ENCODE measurements around the gene ASPSCR1. TPM values are rescaled to one million over a fixed set of nuclear protein-coding genes. Genes with fewer than 3 reads are reported as not detected.

The ASPSCR1 gene
- total RNA-seq, 1 experiment from 2014 or later, result 51.0 TPM

- peak overlapping the region; percentile 30; the same call in 1 of the 2 replicates for H3K27ac ChIP-seq (ENCODE audit: low read depth, low read length)
- H3K9me3 ChIP-seq (ENCODE audit: control insufficient read depth in 1 of 2, insufficient read depth in 1 of 2, low read depth in 1 of 2, low read length in 2 of 2), result no peaks in the 10 kb centered on the region
- peaks cover 25 to 85% of the 10 kb centered on the region in 2 experiments for H3K36me3 ChIP-seq (ENCODE audit: control insufficient read depth in 1 of 2, insufficient read depth in 2 of 2, low read length in 2 of 2)
- H3K4me3 ChIP-seq (replicated peaks in 1 of 2; ENCODE audit: low read depth in 1 of 2, low read length in 2 of 2), result no peak overlapping the region
- TF ChIP-seq POLR2AphosphoS5 (IDR thresholded peaks at IDR 0.05; ENCODE audit: low read depth, low read length) (0 out of 2 replicates have a peak, but pooled peaks have one; percentile 7), SIN3A (IDR thresholded peaks at IDR 0.05; ENCODE audit: low read depth) (0 out of 2 replicates have a peak, but pooled peaks have one; percentile 5)
- TF ChIP-seq, protein P1, sequence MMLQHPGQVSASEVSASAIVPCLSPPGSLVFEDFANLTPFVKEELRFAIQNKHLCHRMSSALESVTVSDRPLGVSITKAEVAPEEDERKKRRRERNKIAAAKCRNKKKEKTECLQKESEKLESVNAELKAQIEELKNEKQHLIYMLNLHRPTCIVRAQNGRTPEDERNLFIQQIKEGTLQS (IDR thresholded peaks at IDR 0.05), result no peak
- H3K79me2 ChIP-seq (ENCODE audit: insufficient read depth, low read length), result peaks cover 26% of the 10 kb centered on the region
- DNase-seq (ENCODE audit: low read depth, low spot score) (no peak), ATAC-seq (no peak)
- no peaks in the 10 kb centered on the region for H3K27me3 ChIP-seq (ENCODE audit: insufficient read depth, low read length)
- BruUV-seq (replicated peaks), result no TSS peak
- H4K20me1 ChIP-seq (ENCODE audit: insufficient read depth), result no peaks in the 10 kb centered on the region; the same call in 1 of the 2 replicates
- H3K4me1 ChIP-seq (ENCODE audit: control insufficient read depth in 1 of 2, insufficient read depth in 2 of 2, low read length in 2 of 2), result peaks cover 3 to 15% of the 10 kb centered on the region in 2 experiments; a peak in 3 of 4 replicates
- no peak overlapping the region for H3K4me2 ChIP-seq (ENCODE audit: low read length)
- intact Hi-C loops (cut with micrococcal nuclease), result no loop called here
- CTCF ChIA-PET, result no interaction called here
- H3K9me2 ChIP-seq (ENCODE audit: insufficient read depth), result no peaks in the 10 kb centered on the region
- H3K9ac ChIP-seq (ENCODE audit: low read length), result no peak overlapping the region
- POLR2A ChIA-PET, result no interaction called here
- RAD21 ChIA-PET (ENCODE audit: low non-redundant PET in 1 of 2, low total read pairs in 2 of 2, uncharacterized antibody in 2 of 2, unreplicated experiment in 2 of 2), result no interaction called here
- no peak overlapping the region for H2AFZ ChIP-seq (ENCODE audit: low read depth, low read length, poor library complexity, severe bottlenecking)
Measured at GRCh38 chr17:82058855-82059249, 81.4 kb downstream of the ASPSCR1 start.

DNA sequence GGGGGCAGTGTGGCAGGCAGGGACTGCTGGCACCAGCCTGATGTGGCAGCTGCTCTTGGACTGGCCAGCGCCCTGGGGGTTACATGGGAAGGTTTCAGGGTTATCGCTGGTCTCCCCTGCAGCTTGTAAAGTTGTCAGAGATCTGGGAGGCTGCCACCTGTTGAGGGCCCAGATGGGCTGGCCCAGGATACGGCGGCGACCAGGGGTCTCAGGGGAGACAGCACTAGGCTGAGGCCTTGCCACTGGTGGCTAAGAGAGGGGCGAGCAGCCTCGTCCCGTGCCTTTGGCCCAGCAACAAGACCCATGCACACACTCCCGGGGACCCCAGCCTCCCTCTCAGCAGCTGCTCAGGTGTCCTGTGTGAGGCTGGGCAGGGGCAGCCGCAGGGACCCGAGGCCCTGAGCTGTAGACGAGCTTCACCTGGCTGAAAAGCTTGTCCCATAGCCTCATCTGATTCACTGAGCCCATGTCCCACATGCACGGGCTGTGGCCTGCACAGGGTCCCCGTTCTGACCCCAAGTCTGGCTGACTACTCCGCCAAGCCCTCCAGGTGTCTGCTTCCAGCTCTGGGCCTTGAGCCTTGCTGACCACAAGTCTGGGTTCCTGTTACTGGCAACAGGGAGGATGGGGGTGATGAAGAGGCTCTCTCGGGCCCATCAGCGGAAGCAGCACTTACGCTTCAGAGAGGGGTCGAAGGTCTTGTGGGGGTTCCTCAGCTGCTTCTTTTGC, 82.0 kb downstream of the ASPSCR1 start:
- H3K4me1 ChIP-seq (ENCODE audit: control insufficient read depth in 1 of 2, insufficient read depth in 2 of 2, low read length in 2 of 2), result peaks cover 8 to 20% of the 10 kb centered on the region in 2 experiments; a peak in 3 of 4 replicates
- H2AFZ ChIP-seq (ENCODE audit: low read depth, low read length, poor library complexity, severe bottlenecking), result no peak overlapping the region
- ATAC-seq (no peak; the same call in 1 of the 2 replicates), DNase-seq (ENCODE audit: low read depth, low spot score) (no peak)
- BruUV-seq (replicated peaks), result no TSS peak
- ChIA-PET RAD21 (ENCODE audit: low non-redundant PET in 1 of 2, low total read pairs in 2 of 2, uncharacterized antibody in 2 of 2, unreplicated experiment in 2 of 2) (no interaction called here), POLR2A (no interaction called here), CTCF (no interaction called here)
- no peaks in the 10 kb centered on the region; the same call in 1 of the 2 replicates for H4K20me1 ChIP-seq (ENCODE audit: insufficient read depth)
- H3K4me2 ChIP-seq (ENCODE audit: low read length), result no peak overlapping the region
- H3K79me2 ChIP-seq (ENCODE audit: insufficient read depth, low read length), result peaks cover 29% of the 10 kb centered on the region
- intact Hi-C loops (cut with micrococcal nuclease), result no loop called here
- H3K9ac ChIP-seq (ENCODE audit: low read length), result no peak overlapping the region
- no peak overlapping the region for H3K4me3 ChIP-seq (replicated peaks in 1 of 2; ENCODE audit: low read depth in 1 of 2, low read length in 2 of 2)
- peaks cover 25 to 90% of the 10 kb centered on the region in 2 experiments for H3K36me3 ChIP-seq (ENCODE audit: control insufficient read depth in 1 of 2, insufficient read depth in 2 of 2, low read length in 2 of 2)
- no peaks in the 10 kb centered on the region for H3K27me3 ChIP-seq (ENCODE audit: insufficient read depth, low read length)
- no peak for TF ChIP-seq CEBPB (IDR thresholded peaks at IDR 0.05; ENCODE audit: low read depth)
- no peaks in the 10 kb centered on the region for H3K9me3 ChIP-seq (ENCODE audit: control insufficient read depth in 1 of 2, insufficient read depth in 1 of 2, low read depth in 1 of 2, low read length in 2 of 2)
- H3K9me2 ChIP-seq (ENCODE audit: insufficient read depth), result no peaks in the 10 kb centered on the region
- no peak overlapping the region; the same call in 1 of the 2 replicates for H3K27ac ChIP-seq (ENCODE audit: low read depth, low read length)

Measured in HCT116 (cell line).